Suppressor macrophage treated with lipopolysaccharide for 4 hours (primary cell): Measurements from ENCODE around the gene CHEK2.
A peak's percentile ranks its signal among the peaks of the same experiment; 100 is the strongest.
"Not testable (repeated sequence)": the region's sequence is repeated elsewhere in the genome, so short reads cannot be mapped to it uniquely, and the experiment has no call there.

Source experiments
- DNase-seq: peaks from one replicate; pipeline ENCODE4 v3.0.0-alpha.2; 2020

CHEK2 gene

DNA sequence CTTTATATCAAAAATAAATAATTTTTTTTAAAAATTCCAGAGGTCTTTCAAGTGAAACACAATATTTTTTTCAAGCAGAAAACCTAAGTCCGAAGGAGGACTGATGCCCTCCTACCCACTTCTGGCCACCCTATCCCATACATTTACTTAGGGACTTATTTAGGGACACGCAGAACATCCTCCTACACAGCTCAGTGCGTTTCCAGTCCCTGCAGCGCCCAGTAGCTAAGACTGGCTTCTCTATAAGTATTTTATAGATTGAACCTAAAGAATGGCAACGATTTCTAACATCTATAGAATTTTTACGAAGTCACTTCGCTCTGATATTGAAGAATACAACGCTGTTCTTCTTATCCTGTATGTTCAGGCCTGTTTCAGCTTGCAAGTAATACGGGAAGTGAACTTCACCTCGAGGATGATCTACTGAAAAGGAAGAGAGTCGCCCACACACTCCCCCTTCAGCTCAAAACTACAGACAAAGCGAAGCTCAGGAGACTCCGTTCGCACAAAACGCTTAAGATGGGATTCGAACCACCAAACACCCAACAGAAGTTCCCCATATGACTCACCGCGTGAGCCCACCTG, 328 bp downstream of the CHEK2 start:
- no peak for DNase-seq

DNA sequence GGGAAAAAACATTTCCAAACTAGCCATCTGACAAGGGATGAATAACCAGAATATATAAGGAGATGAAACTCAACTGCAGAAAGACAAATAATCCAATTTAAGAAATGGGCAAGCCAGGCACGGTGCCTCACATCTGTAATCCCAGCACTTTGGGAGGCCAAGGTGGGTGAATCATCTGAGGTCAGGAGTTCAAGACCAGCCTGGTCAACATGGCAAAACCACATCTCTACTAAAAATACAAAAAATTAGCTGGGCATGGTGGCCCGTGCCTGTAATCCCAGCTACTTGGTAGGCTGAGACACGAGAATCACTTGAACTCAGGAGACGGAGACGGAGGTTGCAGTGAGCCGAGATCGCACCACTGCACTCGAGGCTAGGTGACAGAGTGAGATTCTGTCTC, 2.7 kb downstream of the CHEK2 start:
- not testable (repeated sequence) for DNase-seq

DNA sequence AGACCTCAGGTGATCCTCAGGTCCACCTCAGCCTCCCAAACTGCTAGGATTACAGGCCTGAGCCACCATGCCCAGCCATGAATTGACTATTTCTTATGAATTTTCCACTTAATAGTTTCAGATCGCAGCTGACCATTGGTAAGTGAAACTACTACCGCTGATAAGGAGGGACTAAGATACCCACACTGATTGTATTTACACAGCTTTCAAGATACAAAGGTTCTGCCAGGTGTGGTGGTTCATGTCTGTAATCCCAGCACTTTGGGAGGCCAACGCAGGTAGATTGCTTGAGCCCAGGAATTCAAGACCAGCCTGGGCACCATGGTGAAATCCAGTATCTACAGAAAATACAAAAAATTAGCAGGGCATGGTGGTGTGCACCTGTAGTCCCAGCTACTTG, 3.9 kb downstream of the CHEK2 start:
- no peak for DNase-seq

DNA sequence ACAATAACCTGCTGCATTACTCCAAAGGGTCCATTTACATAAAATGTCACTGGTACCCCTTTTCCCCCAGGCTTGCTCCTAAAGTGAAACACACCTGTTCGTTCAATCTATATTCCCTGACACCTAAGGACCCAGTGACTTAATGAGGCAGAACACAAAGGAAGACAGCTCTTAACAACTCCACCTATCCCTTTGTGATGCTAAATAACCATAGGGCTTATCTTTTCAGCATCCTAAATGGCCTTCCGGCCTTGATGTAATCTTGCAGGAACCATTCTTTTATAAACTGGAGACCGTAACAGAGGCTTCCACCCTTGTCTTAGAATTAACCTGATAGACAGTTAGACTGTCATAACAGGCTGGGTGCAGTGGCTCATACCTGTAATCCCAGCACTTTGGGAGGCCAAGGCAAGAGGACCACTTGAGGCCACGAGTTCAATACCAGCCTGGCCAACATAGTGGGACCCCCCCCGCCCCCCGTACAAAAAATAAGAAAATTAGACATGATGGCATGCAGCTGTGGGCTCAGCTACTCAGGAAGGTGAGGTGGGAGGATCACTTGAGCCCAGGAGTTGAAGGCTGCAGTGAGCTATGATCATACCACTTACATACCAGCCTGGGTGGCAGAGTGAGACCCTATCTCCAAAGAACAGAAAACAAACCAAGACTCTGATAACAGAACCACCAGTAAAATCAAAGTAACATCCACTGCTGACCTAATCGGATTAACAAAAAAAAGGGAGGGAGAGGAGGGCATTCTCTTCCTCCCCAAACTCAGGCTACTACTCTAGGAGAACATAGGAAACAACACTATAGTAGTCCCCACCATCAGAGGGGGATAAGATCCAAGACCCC, 5.1 kb downstream of the CHEK2 start:
- no peak for DNase-seq

DNA sequence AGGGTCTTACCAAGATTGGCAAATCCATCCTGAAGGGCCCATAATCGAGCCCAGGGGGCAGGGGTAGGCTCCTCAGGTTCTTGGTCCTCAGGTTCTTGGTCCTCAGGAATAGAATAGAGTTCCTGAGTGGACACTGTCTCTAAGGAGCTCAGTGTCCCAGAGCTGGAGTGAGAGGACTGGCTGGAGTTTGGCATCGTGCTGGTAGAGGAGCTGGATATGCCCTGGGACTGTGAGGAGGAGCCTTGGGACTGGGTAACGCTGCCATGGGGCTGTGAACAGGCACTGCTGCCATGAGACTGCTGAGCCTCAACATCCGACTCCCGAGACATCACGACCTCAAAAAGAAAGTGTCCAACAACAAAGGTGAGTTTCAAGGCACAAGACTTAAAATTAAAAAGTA, 7.2 kb downstream of the CHEK2 start:
- DNase-seq = no peak

DNA sequence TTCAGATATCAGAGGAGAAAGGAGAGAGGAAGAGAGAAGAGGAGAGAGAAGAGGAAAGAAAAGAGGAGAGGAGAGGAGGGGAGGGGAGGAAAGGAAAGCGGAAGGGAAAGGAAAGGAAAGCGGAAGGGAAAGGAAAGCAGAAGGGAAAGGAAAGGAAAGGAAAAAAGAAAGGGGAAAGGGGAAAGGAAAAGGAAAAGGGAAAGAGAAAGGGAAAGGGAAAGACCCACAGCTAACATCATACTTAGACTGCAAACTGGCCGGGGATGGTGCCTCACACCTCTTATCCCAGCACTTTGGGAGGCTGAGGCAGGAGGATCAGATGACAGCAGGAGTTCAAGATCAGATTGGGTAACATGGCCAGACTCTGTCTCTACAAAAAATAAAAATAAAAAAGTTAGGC, 11.4 kb downstream of the CHEK2 start:
- peak; percentile 74 for DNase-seq

DNA sequence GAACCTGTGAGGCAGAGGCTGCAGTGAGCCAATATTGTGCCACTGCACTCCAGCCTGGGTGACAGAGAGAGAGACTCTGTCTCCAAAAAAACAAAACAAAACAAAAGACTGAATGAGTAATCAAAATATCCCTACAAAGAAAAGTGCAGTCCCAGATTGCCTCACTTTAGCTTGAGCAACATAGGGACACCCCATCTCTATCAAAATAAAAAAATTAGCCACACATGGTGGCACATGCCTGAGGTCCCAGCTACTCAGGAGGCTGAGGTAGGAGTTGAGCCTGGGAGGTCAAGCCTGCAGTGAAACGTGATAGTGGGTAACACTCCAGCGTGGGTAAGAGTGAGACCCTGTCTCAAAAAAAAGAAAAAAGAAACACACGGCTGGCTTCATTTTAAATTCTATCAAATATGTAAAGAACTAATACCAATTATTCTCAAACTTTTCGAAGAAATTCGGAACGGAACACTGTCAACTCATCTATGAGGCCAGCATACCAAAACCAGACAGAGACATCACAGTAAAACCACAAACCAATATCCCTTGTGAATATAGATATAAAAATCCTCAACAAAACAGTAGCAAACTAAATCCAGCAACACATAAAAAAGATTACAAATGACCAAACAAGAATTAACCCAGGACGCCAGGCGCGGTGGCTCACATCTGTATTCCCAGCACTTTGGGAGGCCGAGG, 12.9 kb downstream of the CHEK2 start:
- peak; percentile 76 for DNase-seq

DNA sequence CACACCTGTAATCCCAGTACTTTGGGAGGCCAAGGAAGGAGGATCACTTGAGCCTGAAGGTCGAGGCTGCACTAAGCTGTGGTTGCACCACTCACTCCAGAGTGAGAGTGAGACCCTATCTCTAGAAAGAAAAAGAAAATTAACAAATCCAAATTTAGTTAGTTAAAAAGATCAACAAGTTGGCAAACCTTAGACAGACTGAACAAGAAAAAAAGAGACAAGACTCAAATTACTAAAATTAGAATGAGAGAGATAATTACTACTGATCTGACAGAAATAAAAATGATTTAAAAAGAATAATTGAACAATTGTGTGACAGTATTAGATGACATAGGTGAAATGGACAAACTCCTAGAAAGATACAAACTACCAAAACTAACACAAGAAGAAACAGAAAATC, 13.6 kb downstream of the CHEK2 start:
- no peak for DNase-seq

DNA sequence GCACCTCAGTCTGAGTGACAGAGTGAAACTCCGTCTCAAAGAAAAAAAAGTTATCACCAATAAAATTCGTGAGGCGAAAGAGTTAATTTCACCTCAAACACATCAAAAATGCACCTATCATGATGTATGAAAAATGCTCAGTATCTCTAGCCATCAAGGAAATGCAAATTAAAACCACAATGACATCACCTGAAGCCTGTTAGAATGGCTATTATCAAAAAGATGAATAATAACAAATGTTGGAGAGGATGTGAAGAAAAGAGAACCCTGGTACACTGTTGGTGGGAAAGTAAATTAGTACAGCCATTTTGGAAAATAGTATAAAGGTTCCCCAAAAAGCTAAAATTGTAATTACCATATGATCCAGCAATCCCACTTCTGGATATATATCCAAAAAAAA, 23.6 kb downstream of the CHEK2 start:
- DNase-seq = no peak

DNA sequence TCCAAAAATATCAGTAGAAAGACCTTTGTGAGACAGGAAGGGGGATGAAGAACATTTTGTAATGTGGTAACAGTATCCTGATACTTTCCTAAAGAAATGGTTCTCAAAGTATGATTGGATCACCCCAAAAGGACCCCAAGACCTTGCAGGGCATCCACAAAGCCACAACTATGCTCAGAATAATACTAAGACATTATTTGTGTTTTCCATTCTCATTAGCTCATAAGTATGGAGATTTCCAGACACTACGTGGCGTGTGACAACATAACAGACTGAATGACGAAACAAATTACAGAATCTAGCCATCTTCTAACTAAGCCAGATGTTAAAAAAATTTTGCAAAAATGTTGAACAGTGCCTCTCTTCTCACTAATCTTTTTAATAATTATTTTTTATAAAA, 24.9 kb downstream of the CHEK2 start:
- DNase-seq = no peak

DNA sequence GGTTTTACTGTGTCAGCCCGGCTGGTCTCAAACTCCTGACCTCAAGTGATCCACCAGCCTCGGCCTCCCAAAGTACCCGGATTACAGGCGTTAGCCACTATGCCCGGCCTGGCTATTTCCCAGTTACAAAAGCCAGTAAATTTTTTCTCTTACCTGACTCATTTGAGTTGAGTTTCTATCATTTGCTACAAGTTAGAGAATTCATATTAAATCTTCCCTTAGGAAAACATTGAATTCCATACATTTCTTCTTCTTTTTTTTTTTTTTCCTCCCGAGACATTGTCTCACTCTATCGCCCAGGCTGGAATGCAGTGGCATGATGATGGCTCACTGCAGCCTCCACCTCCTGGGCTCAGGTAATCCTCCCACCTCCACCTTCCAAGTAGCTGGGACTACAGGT, 26.0 kb downstream of the CHEK2 start:
- DNase-seq = no peak

DNA sequence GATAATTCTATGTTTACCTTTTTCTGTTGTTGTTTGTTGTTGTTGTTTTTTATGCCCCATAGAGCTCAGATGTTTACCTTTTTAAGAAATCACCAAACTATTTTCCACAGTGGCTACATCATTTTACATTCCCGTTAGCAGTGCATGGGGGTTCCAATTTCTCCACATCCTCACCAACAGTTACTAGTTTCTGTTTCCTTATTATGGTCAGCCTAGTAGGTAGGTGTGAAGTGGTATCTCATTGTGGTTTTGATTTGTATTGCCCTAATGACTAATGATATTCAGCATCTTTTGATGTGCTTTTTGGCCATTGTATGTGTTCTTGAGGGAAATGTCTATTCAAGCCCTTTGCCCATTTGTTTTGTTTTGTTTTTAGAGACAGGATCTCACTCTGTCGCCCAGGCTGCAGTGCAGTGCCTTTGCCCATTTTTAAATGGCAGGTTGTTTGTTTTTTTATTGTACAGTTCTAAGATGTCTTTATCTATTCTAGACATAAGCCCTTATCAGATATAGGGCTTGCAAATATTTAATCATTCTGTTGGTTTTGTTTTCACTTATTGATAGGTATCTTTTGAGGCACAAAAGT, 27.5 kb downstream of the CHEK2 start:
- peak; percentile 5 for DNase-seq

DNA sequence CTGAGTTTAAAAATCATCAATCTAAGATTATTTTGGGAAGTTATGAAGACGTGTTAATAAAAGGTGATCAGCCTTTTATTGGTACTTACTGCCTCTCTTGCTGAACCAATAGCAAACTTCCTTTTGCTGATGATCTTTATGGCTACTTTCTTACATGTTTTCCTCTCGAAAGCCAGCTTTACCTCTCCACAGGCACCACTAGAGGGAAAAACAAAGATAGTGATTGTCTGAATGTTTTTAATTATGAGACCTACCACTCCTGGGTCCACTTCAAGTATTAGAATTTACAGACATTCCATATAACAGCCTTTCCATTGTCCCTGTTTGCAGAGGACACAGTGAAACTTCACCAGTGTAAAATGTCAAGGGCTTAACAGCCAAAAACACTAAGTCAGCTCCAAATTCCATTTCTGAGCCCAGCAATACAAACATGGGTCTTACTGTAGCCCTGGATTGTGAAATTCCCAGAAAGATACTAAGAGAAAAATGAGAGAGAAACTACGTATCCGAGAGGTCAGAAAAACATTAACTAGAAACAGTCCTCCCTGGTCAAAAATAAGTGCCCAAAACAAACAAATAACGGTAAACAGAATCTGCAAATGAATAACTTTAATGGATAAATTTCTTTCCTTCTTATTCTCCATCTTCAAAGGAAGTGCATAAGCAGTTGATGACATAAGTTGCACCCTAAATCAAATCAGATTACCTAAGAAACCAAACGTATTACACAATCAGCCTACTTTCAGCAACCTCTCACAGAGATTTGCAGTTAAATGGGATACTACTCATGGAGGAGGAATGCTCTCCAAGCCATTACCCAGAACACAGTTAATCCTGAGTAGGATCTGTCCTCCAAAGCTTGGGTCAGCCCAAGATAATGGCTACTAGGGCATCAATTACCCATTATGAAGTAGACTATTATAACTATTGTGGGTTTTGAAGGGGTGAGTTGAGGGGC, 29.5 kb downstream of the CHEK2 start:
- DNase-seq = peak; percentile 24

DNA sequence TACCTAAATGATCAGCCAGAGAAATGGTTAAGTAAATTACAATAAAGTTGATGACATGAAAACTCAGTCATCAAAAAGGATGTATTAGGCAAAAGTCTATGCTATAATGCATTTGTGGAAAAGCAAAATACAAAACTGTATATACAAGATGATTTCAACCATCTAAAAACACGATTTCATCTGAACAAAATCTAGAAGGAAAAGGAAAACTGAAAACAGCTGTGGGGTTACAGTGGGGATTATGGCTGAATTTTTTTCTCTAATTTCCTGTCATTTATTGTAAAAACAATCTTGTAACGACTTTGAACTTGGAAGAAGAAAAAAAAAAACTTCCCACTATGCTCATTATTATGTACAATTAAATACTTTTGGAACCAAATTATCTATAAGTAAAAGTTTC, 30.3 kb downstream of the CHEK2 start:
- no peak for DNase-seq

DNA sequence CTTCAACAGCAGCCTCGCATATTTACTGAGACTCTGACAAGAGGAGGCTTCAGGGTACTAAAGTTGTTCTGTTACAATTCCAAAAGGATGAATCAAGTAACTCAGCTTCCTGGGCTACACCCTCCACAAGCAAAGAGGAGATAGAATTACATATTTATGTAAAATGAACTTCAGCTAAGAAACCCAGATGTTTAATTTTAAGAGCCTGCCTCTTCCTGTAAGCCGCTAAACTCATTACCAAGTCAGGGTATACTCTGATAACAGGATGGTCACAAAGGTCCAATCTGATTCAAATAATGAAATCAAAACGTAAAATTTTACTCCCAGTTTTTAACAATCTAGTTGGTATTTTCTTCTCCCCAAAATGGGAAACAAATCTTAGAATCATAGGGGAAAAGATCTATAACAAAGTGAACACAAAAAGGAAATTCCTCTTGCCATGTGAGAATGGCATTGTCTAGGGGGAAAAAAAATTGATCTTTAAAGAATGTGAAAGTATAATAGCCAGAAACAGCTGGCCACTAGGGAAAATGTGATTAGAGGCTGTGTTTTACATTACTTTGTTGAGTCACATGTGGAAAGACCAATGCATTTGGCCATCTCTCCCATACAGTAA, 30.9 kb downstream of the CHEK2 start:
- peak; percentile 8 for DNase-seq

DNA sequence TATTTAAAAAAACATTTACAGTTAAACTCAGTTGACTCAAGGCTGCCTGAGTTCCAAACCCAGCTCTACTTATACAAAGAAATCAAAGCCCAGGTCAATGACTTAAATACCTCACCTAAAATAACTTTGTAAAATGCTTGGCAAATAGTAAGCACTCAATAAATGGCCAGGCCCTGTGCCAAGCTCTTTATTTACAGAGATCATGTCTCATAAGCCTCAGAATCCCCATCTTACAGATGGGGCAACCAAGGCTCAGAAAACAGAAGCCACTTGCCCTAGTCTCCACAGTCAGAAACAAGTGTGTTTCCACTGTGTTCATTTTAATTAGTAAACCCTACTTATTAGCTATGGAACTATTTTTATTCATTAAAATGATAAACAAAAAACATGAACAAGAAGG, 31.5 kb downstream of the CHEK2 start:
- no peak for DNase-seq

DNA sequence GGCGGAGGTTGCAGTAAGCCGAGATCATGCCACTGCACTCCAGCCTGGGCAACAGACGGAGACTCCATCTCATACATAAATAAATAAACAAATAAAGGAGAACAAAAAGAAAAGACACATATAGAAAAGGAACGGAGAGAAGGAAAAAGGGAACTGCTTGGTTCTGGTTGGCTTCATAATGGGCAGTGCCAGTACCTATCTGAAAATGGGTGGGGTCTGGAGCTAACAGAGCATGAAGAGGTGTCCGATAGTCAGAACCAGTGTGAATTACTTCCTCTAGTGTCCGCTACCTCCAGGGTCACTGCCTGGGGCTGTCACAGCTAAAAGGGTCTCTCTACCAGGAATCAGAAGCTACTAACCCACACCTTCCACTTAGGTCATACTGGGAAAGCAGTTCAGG, 34.8 kb downstream of the CHEK2 start:
- DNase-seq = no peak

DNA sequence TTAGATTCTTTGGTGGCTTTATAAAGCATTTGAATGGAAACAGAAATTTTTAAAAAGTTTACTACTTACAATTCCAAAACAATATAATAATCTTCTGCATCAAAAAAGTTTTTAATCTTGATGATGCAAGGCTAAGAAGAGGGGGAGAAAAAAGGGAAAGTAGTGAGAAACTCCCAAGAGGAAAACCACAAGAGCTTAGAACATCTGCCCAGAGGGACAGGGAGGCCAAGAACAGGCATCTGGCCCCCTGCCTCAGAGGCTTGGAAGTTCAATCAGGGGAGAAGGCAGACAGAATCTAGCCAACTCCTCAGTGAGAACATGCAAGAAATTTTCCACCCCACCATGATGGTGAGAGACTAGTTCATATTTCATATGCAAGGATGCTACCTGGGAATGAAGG, 38.2 kb downstream of the CHEK2 start:
- no peak for DNase-seq

DNA sequence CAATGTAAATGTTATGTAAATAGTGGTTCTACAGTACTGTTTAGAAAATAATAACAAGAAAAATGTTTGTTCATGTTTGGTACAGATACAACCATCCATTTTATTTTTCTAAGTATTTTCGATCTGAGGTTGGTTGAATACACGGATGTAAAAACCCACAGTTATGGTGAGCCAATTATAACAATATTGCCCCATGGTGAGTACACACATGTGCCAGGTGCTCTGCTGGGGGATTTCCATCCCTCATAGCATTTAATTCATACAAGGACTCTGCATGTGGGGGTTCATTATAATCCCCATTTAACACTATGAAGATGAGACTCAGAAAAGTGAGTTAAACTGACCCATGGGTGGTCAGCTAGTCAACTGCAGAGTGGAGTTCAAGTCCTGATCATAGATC, 38.7 kb downstream of the CHEK2 start:
- no peak for DNase-seq

DNA sequence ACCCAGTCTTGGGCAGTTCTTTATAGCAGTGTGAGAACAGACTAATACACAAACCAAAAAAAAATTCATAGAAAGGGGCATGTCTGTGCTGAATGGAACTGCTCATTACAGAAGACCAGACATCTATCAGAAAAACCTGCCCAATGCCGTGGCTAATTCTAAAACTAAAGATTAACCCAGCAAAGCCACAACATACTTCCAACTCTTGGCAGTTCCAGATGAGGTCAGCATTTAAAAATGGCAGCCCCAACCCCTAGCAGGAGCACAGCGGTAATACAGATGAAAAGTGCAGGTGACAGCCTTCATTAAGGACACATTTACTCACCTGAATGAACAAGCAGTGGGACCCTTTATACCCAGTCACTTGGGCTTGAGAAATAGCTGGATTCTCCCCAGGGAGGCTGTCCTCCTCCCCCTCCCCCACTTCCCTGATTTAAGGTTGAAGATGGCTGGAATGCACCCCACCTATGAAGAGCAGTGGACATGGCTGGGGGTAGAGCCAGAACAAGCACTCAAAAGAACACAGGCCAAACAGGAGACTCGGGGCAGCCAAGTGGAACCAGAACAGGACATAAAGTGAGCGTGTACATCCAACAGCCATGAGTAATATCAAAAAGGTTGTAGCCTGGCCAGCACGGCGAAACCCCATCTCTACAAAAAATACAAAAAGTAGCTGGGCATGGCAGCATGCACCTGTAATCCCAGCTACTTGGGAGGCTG, 48.4 kb downstream of the CHEK2 start:
- DNase-seq = not testable (repeated sequence)

DNA sequence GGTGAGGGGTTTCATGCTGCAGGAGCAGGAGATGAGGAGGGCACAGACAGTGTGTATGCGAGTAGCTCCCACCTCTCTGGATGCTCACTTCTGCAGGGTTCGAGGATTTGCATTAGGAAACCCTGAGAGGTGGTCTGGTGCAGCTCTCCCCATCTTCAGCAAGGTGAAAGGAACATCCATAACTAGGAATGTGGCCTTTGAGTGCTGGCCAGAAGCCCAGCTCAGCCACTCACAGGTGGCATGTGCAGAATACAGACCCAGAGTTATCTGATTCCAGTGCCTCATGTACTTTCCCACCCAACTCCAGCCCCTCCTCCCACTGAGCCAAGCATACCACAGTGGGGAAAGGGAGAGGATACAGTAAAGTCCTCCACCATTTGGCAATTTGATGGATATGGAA, 51.8 kb downstream of the CHEK2 start:
- DNase-seq = not testable (repeated sequence)
